Aorta (tissue), 5 donors: ENCODE data around the gene CREB3L2. TPM values are rescaled to one million over a fixed set of nuclear protein-coding genes. Genes with fewer than 3 reads are reported as not detected.

Source experiments
- ATAC-seq: fragments of 200-7000 bp; cut with Tn5 transposase; one replicate; pipeline ENCODE4 v1.9.1; 2022; ENCODE audit warnings: moderate library complexity; ENCODE audit not compliant: low FRiP score
- DNase-seq, 2 donors: peaks; one replicate each; pipeline ENCODE4 v3.0.0-alpha.2; 2020
- H3K27ac ChIP-seq, 2 donors: one replicate each; pipeline ENCODE4 v1.5.1; 2013; ENCODE audit warnings: low read length in 2 of 2, mild to moderate bottlenecking in 2 of 2, moderate library complexity in 2 of 2, control low read depth in 1 of 2, inconsistent platforms in 1 of 2, low read depth in 1 of 2
- H3K27me3 ChIP-seq, 2 donors: one replicate each; pipeline ENCODE4 v1.6.1; 2013; ENCODE audit warnings: control low read depth in 1 of 2, low read length in 1 of 2, mild to moderate bottlenecking in 1 of 2, moderate library complexity in 1 of 2; ENCODE audit not compliant: insufficient read depth in 2 of 2, control insufficient read depth in 1 of 2
- H3K36me3 ChIP-seq, 2 donors: one replicate each; pipeline ENCODE4 v1.6.1; 2013; ENCODE audit warnings: control low read depth in 1 of 2, low read length in 1 of 2, mild to moderate bottlenecking in 1 of 2; ENCODE audit not compliant: insufficient read depth in 2 of 2, control insufficient read depth in 1 of 2
- H3K4me1 ChIP-seq, 2 donors: one replicate each; pipeline ENCODE4 v1.6.1; 2013; ENCODE audit warnings: low read length in 2 of 2, control low read depth in 1 of 2, mild to moderate bottlenecking in 1 of 2, moderate library complexity in 1 of 2; ENCODE audit not compliant: insufficient read depth in 2 of 2, control insufficient read depth in 1 of 2
- H3K4me3 ChIP-seq, 2 donors: one replicate each; pipeline ENCODE4 v1.5.1; 2013; ENCODE audit warnings: low read length in 2 of 2, control low read depth in 1 of 2, mild to moderate bottlenecking in 1 of 2
- H3K9me3 ChIP-seq: one replicate; pipeline ENCODE4 v1.6.1; 2013; ENCODE audit warnings: mild to moderate bottlenecking, low read length; ENCODE audit not compliant: control insufficient read depth
- WGBS, 2 donors: extraction: QIAGEN DNeasy Blood & Tissue Kit; methylation state at CpG; one replicate each; pipeline ENCODE4 v1.1.7; 2013; 5-methylcytosine and 5-hydroxymethylcytosine counted together
- intact Hi-C, 2 donors: fragments of 100-400 bp; cut with DNase I; formaldehyde crosslinking; loops; one replicate each; pipeline versions ENCODE4 v1.14.2 to v1.15.0; 2022
- polyA plus RNA-seq, 2 donors: library from polyadenylated mRNA; stranded (reverse); fragments of 200-250 nt; gene quantifications; one replicate each; pipeline ENCODE4 v1.2.3, GENCODE V29; 2013
- total RNA-seq, 2 donors: library from RNA; stranded (reverse); fragmentation: NEBNext Ultra II Directional; extraction: Animal tissue kit (Norgen Biotek cat#: 25700); gene quantifications; one replicate each; pipeline ENCODE4 v1.2.1, GENCODE V29; 2021
- donor health status: healthy with polysubstance abuse.
- donor health status: Bipolar disorder and iron deficiency.
- donor health status: DM: no; HTN: no; CAD: no.
- donor health status: DM: no; HTN: no; CAD: no.
- donor health status: DM: yes; HTN: yes; CAD: no.

The CREB3L2 gene
- total and polyA plus RNA-seq, 4 donors = 10.6 to 165 (median 73.7) TPM

DNA sequence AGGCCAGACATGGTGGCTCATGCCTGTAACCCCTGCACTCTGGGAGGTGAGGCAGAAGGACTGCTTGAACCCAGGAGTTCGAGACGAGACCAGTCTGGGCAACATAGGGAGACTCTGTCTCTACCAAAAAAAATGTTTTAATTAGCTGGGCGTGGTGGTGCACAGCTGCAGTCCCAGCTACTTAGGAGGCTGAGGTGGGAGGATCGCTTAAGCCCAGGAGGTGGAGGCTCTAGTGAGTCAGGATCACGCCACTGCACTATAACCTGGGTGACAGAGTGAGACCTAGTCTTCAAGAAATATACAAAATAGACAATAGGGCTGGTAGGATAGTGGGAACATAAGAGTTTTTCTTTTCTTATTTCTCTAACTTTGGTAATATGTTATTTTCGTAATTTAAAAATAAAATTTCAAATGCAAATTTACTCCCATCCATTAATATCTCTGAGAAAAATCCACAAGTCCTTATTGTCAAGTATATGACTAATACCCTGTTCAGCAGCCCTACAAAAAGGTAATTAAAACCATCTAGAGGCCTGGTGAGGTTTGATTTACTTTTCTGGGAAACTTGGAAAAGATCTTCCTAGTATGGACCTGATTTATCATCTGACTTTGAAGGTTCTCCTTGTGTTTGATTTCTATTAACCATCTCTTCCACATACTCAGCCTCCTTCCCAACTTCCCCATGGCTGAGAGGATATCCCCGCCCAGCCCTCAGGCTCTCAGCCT is 50.0 kb downstream of the CREB3L2 start:
- Histone ChIP-seq H3K4me3 (no peak overlapping the region), H3K27me3 (no peaks in the 10 kb centered on the region), H3K36me3 (no peaks in the 10 kb centered on the region), H3K27ac (peak overlapping the region in 1 of 2 donors; percentile 72), H3K9me3 (no peaks in the 10 kb centered on the region), H3K4me1 (peaks cover 14 to 58% of the 10 kb centered on the region in 2 donors)
- no peak for DNase-seq
- 91 to 92% methylated on average over 7 of the region's 7 CpGs for WGBS, 2 donors
- intact Hi-C loops = no loop called here
- no peak for ATAC-seq

DNA sequence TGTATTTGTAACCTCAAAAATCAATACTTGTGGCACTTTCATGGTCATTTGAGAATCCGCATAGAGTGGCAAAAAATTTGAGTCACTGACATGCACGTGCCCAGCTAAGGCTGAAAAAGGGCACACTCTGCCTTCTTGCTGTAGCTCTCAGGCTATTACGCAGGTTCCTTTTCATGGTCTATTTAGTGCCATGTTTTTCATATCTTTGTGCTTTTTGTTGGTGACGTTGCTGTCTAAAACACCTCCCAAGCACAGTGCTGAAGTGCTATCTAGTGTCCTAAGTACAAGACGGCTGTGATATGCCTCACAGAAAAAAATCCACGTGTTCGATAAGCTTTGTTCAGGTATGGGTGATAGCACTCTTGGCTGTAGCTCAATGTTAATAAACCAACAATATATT is 50.9 kb downstream of the CREB3L2 start:
- 39 to 46% methylated on average over 7 of the region's 7 CpGs for WGBS, 2 donors
- no peak overlapping the region for H3K4me3 ChIP-seq
- no peak for ATAC-seq

DNA sequence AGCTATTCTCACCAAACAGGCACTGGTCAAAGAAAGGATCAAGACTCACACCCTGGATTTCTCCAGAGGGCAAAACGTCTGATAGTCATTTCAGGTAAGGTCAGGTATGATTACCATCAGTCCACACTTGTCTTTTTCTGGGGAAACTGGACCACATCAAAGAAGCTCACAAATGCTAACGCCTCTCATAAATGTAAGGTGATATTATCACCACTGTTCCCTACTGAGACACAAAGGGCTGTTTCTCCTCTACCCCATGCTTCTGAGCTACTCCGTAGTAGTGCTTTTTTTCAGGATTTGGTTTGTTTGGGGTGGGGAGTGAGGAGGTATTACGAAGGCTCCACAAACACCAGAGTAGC is 51.6 kb downstream of the CREB3L2 start:
- Histone ChIP-seq H3K27me3 (no peaks in the 10 kb centered on the region), H3K4me3 (no peak overlapping the region), H3K27ac (no peak overlapping the region), H3K9me3 (no peaks in the 10 kb centered on the region), H3K36me3 (no peaks in the 10 kb centered on the region), H3K4me1 (peaks cover 12 to 52% of the 10 kb centered on the region in 2 donors)
- DNase-seq (no peak), ATAC-seq (no peak)
- WGBS, 2 donors = 75 to 80% methylated on average over 4 of the region's 4 CpGs
- intact Hi-C loops = no loop called here

More for the DNA sequence above, 50.9 kb downstream of the CREB3L2 start:
- Histone ChIP-seq H3K4me1 (peaks cover 11 to 54% of the 10 kb centered on the region in 2 donors), H3K27ac (no peak overlapping the region), H3K36me3 (no peaks in the 10 kb centered on the region), H3K9me3 (no peaks in the 10 kb centered on the region), H3K27me3 (no peaks in the 10 kb centered on the region)
- no peak for DNase-seq
- intact Hi-C loops = no loop called here

DNA sequence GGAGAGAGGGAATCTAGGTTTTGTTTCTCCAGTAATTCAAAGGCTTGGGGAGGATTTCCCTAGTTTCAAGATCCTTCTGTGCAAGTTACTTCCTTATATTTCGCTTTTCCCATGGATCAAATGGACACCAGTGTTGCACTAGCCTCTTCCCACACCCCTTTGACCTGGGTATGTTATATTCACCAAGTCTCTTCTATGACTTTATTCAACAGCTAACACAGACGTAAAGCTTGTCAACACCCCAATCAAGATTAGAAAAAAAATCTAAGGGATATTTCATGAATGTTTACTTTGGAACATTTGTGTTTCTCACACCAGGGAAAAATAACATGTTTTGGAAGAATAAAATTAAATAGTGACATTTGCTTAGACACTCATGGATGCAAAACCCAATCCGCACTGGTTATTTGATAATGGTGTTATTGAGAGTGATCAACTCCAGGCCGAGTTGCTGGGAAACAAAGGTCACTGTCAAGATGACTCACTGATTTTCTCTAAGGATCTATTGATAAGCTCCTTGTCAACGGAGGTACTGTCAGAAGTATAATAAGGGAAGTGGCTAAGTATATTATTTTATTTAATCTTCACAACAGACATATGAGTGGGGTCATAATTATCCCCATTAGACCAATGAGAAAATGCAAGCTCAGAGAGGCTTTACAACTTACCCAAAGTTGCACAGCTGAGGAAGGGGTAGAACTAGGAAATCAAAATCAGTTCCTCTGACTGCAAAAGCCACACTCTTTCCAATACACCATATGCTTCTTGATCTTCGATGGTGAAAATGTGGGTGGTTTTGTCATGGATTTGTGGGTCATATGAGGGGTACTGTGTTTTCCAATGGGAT is 52.2 kb downstream of the CREB3L2 start:
- no peaks in the 10 kb centered on the region for H3K36me3 ChIP-seq
- H3K27me3 ChIP-seq = no peaks in the 10 kb centered on the region
- no peaks in the 10 kb centered on the region for H3K9me3 ChIP-seq
- peaks cover 12 to 48% of the 10 kb centered on the region in 2 donors for H3K4me1 ChIP-seq
- 30 to 33% methylated on average over 6 of the region's 6 CpGs for WGBS, 2 donors
- no peak overlapping the region for H3K4me3 ChIP-seq
- no peak for DNase-seq
- no peak overlapping the region for H3K27ac ChIP-seq
- intact Hi-C loops = no loop called here
- no peak for ATAC-seq

DNA sequence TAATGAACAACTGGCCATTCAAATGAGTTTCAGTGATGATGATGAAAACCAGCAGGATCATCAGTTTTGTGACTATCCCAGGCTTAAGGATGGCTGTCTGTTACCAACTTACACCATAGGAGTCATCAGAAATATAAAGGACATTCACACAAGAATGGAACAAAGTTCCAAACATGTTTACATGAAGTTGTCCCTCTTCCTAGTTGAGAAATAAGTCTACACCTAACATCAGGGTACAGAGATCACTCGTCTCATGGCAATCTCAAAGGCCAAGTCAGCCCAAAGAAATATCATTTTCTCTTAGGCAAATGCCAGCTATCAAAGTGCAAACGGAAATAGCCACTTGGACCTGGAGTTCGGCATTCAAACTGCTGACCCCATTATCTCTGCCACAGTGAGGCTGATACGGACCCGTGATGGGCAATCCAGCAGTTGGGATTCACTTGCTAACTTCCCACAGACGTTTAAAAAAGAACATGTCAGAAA is 53.0 kb downstream of the CREB3L2 start:
- no peaks in the 10 kb centered on the region for H3K36me3 ChIP-seq
- ATAC-seq (no peak), DNase-seq (no peak)
- peak overlapping the region in 1 of 2 donors; percentile 39 for H3K27ac ChIP-seq
- no peaks in the 10 kb centered on the region for H3K27me3 ChIP-seq
- no peaks in the 10 kb centered on the region for H3K9me3 ChIP-seq
- peaks cover 12 to 47% of the 10 kb centered on the region in 2 donors for H3K4me1 ChIP-seq
- no peak overlapping the region for H3K4me3 ChIP-seq
- intact Hi-C loops = no loop called here
- WGBS, 2 donors = 27 to 31% methylated on average over 6 of the region's 6 CpGs

DNA sequence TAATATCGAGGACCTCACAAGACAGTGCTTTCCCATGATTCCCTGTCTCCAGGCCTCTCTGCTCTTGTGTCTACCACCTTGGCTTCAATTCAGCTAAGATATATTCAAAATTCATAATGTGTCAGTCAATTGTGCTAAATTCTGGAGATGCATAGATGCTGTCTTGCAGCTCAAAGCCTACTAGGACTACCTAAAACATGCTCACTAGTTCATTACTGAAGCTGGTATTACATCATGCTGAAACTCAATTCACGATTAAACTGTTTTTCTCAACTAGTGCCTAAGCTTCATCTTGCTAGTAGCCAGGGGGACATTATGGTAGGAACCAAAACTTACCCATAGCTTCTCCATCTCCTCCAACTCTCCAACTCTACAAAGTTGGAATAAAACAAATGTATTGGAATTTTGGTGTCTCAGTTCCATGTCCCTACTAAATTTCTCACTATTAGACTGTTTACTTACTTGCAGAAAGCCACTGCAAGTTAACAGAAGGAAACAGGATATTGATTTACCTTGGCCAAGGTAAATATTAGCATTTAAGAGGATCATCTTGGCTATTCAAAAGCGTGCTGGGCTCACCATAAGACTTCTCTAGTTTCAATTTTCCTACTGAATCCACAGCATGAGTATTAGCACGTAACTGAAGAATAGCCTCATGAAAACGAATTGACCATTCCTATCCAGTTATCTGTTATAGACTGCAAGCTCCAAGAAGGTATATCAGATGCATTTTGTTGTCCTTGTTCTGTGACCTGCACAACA is 53.6 kb downstream of the CREB3L2 start:
- WGBS, 2 donors = 51 to 58% methylated on average over 5 of the region's 5 CpGs
- peaks cover 12 to 49% of the 10 kb centered on the region in 2 donors for H3K4me1 ChIP-seq
- intact Hi-C loops = no loop called here
- no peaks in the 10 kb centered on the region for H3K36me3 ChIP-seq
- no peaks in the 10 kb centered on the region for H3K9me3 ChIP-seq
- DNase-seq = no peak
- no peak for ATAC-seq
- H3K27me3 ChIP-seq = no peaks in the 10 kb centered on the region
- peak overlapping the region in 1 of 2 donors; percentile 30 for H3K27ac ChIP-seq
- no peak overlapping the region for H3K4me3 ChIP-seq

DNA sequence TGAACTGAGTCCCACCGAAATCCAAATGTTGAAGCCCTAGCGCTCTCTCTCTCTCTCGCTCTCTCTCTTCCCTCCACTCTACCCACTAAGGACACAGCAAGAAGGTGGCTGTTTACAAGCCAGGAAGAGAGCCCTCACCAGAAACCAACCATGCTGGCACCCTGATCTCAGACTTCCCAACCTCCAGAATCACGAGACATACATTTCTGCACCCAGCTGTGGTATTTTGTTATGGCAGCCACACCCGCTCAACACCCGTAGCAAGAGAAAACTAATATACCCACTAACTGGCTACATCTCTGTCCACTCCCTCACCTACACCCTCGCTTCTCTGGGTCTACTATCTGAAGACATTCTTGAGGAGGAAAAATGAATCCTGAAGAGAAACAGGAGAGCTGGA is 54.8 kb downstream of the CREB3L2 start:
- H3K4me1 ChIP-seq = peaks cover 15 to 51% of the 10 kb centered on the region in 2 donors
- no peak for DNase-seq
- intact Hi-C loops = no loop called here

DNA sequence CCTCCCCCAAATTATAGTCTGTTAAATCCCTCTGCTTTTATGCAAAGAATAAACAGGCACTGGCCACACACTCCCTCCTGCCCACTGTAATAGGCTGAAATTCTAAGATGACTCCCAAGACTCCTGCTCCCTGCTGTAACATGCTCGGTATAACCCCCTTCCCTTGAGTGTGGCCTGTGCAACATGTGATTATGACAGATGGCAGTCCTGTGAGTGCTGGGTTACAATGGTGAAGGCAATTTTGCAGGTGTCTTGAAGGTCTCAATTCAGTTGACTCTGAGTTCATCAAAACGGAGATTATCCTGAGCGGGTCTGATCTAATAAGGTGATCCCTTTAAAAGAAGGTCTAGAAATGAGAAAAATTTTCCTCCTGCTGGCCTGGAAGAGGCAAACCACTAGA is 55.9 kb downstream of the CREB3L2 start:
- Histone ChIP-seq H3K27me3 (no peaks in the 10 kb centered on the region), H3K4me1 (peaks cover 18 to 54% of the 10 kb centered on the region in 2 donors), H3K36me3 (no peaks in the 10 kb centered on the region), H3K9me3 (no peaks in the 10 kb centered on the region), H3K4me3 (no peak overlapping the region), H3K27ac (no peak overlapping the region)
- ATAC-seq = no peak
- no peak for DNase-seq
- intact Hi-C loops = no loop called here
- 54 to 60% methylated on average over 3 of the region's 3 CpGs for WGBS, 2 donors

More for the DNA sequence above, 54.8 kb downstream of the CREB3L2 start:
- Histone ChIP-seq H3K4me3 (no peak overlapping the region), H3K36me3 (no peaks in the 10 kb centered on the region), H3K9me3 (no peaks in the 10 kb centered on the region), H3K27me3 (no peaks in the 10 kb centered on the region), H3K27ac (peak overlapping the region in 1 of 2 donors; percentile 48)
- ATAC-seq = no peak
- WGBS, 2 donors = 80 to 82% methylated on average over 7 of the region's 7 CpGs
